ENCODE results near the gene GGTLC1. TPM values are rescaled to one million over a fixed set of nuclear protein-coding genes. Genes with fewer than 3 reads are reported as not detected.
"Not testable (repeated sequence)": the region's sequence is repeated elsewhere in the genome, so short reads cannot be mapped to it uniquely, and the experiment has no call there.

GGTLC1 gene
- total and polyA plus RNA-seq, 10 of the 15 experiments (the other 5 are each of a cell fraction or from before 2014, with no cell fraction given): not detected

GRCh38 chr20:23994001-23994633 lies 5.5 kb upstream of the GGTLC1 start:
- H3K36me3 ChIP-seq (ENCODE audit: control insufficient read depth in 2 of 2, insufficient read depth in 2 of 2, low read length in 1 of 2); H3K9ac ChIP-seq (ENCODE audit: control insufficient read depth, insufficient read depth, low read length); BruUV-seq (replicated peaks); H3K27ac ChIP-seq (ENCODE audit: control insufficient read depth, insufficient read depth); H3K4me2 ChIP-seq (ENCODE audit: control insufficient read depth, insufficient read depth); H3K4me3 ChIP-seq; H3K27me3 ChIP-seq (replicated peaks in 1 of 2; ENCODE audit: control insufficient read depth in 2 of 2, insufficient read depth in 2 of 2, low read length in 1 of 2); H3K4me1 ChIP-seq (ENCODE audit: control insufficient read depth, insufficient read depth, low read length); intact Hi-C loops (cut with micrococcal nuclease; ENCODE audit: unreplicated experiment); ATAC-seq; H4K20me1 ChIP-seq (ENCODE audit: control insufficient read depth, insufficient read depth); in situ Hi-C loops (cut with MboI); H3K79me2 ChIP-seq (ENCODE audit: control insufficient read depth, insufficient read depth, low read length); POLR2A ChIA-PET; H3K9me3 ChIP-seq (replicated peaks; ENCODE audit: control insufficient read depth, insufficient read depth, low read length); SMC1A ChIA-PET (ENCODE audit: uncharacterized antibody, unreplicated experiment); FAIRE-seq; RAD21 ChIA-PET (ENCODE audit: unreplicated experiment); DNase-seq (ENCODE audit: low read depth, low spot score); H2AFZ ChIP-seq (ENCODE audit: control insufficient read depth, low read depth, low read length): not testable (repeated sequence)
- WGBS (ENCODE audit: insufficient coverage, insufficient replicate concordance, low lambda C conversion rate, missing lambda C conversion rate): 55% methylated on average over 13 of the region's 14 CpGs
- CTCF ChIA-PET: interaction anchor here (0.9 to 1.3 kb wide), 2 partner anchors 8 to 54 kb away, joined by 3 read pairs; no protein-coding TSS in a partner anchor

DNA sequence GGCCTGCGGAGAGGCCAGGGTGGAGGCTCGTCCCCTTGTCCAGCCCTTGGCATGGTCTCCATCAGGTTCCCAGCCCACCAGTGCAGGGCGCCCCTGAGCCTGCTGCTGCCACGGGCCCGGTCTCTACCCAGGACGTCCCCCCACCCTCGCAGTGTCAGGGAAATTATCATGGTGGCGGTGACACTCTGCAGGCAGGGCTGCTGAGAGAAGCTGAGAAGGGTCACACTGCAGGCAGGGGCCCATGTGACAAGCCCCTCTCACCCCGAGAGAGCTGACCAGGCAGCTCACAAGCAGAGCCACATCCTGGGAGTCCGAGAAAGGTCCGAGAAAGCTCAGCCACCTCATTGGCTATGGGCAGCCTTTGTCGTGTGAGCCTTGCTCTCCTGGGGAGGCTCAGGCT lies 4.9 kb upstream of the GGTLC1 start:
- ATAC-seq; H3K4me2 ChIP-seq (ENCODE audit: control insufficient read depth, insufficient read depth); BruUV-seq (replicated peaks); SMC1A ChIA-PET (ENCODE audit: uncharacterized antibody, unreplicated experiment); H3K27me3 ChIP-seq (replicated peaks in 1 of 2; ENCODE audit: control insufficient read depth in 2 of 2, insufficient read depth in 2 of 2, low read length in 1 of 2); H3K27ac ChIP-seq (ENCODE audit: control insufficient read depth, insufficient read depth); H3K9ac ChIP-seq (ENCODE audit: control insufficient read depth, insufficient read depth, low read length); DNase-seq (ENCODE audit: low read depth, low spot score); H3K4me1 ChIP-seq (ENCODE audit: control insufficient read depth, insufficient read depth, low read length); intact Hi-C loops (cut with micrococcal nuclease; ENCODE audit: unreplicated experiment); FAIRE-seq; H2AFZ ChIP-seq (ENCODE audit: control insufficient read depth, low read depth, low read length); POLR2A ChIA-PET; H3K79me2 ChIP-seq (ENCODE audit: control insufficient read depth, insufficient read depth, low read length); H3K36me3 ChIP-seq (ENCODE audit: control insufficient read depth in 2 of 2, insufficient read depth in 2 of 2, low read length in 1 of 2); H3K4me3 ChIP-seq; H4K20me1 ChIP-seq (ENCODE audit: control insufficient read depth, insufficient read depth); RAD21 ChIA-PET (ENCODE audit: unreplicated experiment); in situ Hi-C loops (cut with MboI); H3K9me3 ChIP-seq (replicated peaks; ENCODE audit: control insufficient read depth, insufficient read depth, low read length): not testable (repeated sequence)
- WGBS (ENCODE audit: insufficient coverage, insufficient replicate concordance, low lambda C conversion rate, missing lambda C conversion rate): 26% methylated on average over 10 of the region's 12 CpGs
- CTCF ChIA-PET: interaction anchor here (0.9 to 1.3 kb wide), 2 partner anchors 9 to 54 kb away, joined by 3 read pairs; no protein-coding TSS in a partner anchor

GRCh38 chr20:23990296-23990695 lies 1.7 kb upstream of the GGTLC1 start:
- intact Hi-C loops (cut with micrococcal nuclease; ENCODE audit: unreplicated experiment); H3K27me3 ChIP-seq (replicated peaks in 1 of 2; ENCODE audit: control insufficient read depth in 2 of 2, insufficient read depth in 2 of 2, low read length in 1 of 2); FAIRE-seq; H3K27ac ChIP-seq (ENCODE audit: control insufficient read depth, insufficient read depth); H3K79me2 ChIP-seq (ENCODE audit: control insufficient read depth, insufficient read depth, low read length); DNase-seq (ENCODE audit: low read depth, low spot score); H3K4me2 ChIP-seq (ENCODE audit: control insufficient read depth, insufficient read depth); CTCF ChIA-PET; H3K4me1 ChIP-seq (ENCODE audit: control insufficient read depth, insufficient read depth, low read length); H3K36me3 ChIP-seq (ENCODE audit: control insufficient read depth in 2 of 2, insufficient read depth in 2 of 2, low read length in 1 of 2); ATAC-seq; in situ Hi-C loops (cut with MboI); H2AFZ ChIP-seq (ENCODE audit: control insufficient read depth, low read depth, low read length); H4K20me1 ChIP-seq (ENCODE audit: control insufficient read depth, insufficient read depth); H3K4me3 ChIP-seq; BruUV-seq (replicated peaks); H3K9ac ChIP-seq (ENCODE audit: control insufficient read depth, insufficient read depth, low read length); H3K9me3 ChIP-seq (replicated peaks; ENCODE audit: control insufficient read depth, insufficient read depth, low read length); SMC1A ChIA-PET (ENCODE audit: uncharacterized antibody, unreplicated experiment); POLR2A ChIA-PET; RAD21 ChIA-PET (ENCODE audit: unreplicated experiment): not testable (repeated sequence)
- 53% methylated on average over 11 of the region's 12 CpGs for WGBS (ENCODE audit: insufficient coverage, insufficient replicate concordance, low lambda C conversion rate, missing lambda C conversion rate)

DNA sequence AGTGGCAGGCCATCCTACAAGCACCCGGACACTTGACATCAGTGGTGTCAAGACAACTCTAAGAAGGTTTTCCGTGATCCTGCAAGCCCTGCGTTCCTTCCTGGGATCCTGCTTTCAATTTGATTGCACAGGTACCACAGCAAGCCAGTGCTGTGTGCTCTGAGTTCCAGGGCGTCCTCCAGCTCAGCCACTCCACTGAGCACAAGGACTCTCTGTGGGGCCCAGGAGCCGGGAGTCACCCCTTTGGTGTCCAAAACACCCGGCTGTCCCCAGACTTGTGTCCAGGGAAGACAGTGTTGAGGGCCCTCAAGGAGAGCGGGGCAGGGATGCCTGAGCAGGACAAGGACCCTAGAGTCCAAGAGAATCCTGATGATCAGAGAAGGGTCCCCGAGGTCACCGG lies 387 bp upstream of the GGTLC1 start:
- intact Hi-C loops (cut with micrococcal nuclease; ENCODE audit: unreplicated experiment); H3K9ac ChIP-seq (ENCODE audit: control insufficient read depth, insufficient read depth, low read length); H3K36me3 ChIP-seq (ENCODE audit: control insufficient read depth in 2 of 2, insufficient read depth in 2 of 2, low read length in 1 of 2); CTCF ChIA-PET; H3K4me1 ChIP-seq (ENCODE audit: control insufficient read depth, insufficient read depth, low read length); FAIRE-seq; H3K27ac ChIP-seq (ENCODE audit: control insufficient read depth, insufficient read depth); H3K4me2 ChIP-seq (ENCODE audit: control insufficient read depth, insufficient read depth); BruUV-seq (replicated peaks); H3K9me3 ChIP-seq (replicated peaks; ENCODE audit: control insufficient read depth, insufficient read depth, low read length); H2AFZ ChIP-seq (ENCODE audit: control insufficient read depth, low read depth, low read length); POLR2A ChIA-PET; SMC1A ChIA-PET (ENCODE audit: uncharacterized antibody, unreplicated experiment); in situ Hi-C loops (cut with MboI); ATAC-seq; DNase-seq (ENCODE audit: low read depth, low spot score); RAD21 ChIA-PET (ENCODE audit: unreplicated experiment); H3K79me2 ChIP-seq (ENCODE audit: control insufficient read depth, insufficient read depth, low read length); H3K27me3 ChIP-seq (replicated peaks in 1 of 2; ENCODE audit: control insufficient read depth in 2 of 2, insufficient read depth in 2 of 2, low read length in 1 of 2); H4K20me1 ChIP-seq (ENCODE audit: control insufficient read depth, insufficient read depth); H3K4me3 ChIP-seq: not testable (repeated sequence)
- 51% methylated on average over 6 of the region's 9 CpGs for WGBS (ENCODE audit: insufficient coverage, insufficient replicate concordance, low lambda C conversion rate, missing lambda C conversion rate)

Data from GM12878 (cell line).